ENCODE measurements around the gene INO80.

DNA sequence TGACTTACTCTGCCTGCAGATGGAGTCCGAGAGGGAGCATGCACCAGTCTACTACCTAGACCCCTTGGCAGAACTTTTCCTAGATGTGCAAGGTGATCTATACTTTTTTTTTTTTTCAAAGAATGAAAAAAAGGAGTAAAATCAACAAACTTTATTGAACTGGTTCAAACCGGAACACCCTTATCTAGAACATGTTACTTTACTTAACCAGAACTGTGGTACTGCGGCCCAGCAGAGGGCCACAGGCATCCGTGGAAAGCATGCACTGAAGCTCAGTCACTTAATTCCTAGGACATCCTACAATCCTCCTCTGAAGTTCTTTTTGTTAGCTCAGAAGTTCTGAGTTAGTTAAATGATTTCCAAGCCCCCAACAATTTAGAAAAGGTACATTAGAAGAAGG, 141.2 kb downstream of the INO80 start:
- TF ChIP-seq, protein P1, sequence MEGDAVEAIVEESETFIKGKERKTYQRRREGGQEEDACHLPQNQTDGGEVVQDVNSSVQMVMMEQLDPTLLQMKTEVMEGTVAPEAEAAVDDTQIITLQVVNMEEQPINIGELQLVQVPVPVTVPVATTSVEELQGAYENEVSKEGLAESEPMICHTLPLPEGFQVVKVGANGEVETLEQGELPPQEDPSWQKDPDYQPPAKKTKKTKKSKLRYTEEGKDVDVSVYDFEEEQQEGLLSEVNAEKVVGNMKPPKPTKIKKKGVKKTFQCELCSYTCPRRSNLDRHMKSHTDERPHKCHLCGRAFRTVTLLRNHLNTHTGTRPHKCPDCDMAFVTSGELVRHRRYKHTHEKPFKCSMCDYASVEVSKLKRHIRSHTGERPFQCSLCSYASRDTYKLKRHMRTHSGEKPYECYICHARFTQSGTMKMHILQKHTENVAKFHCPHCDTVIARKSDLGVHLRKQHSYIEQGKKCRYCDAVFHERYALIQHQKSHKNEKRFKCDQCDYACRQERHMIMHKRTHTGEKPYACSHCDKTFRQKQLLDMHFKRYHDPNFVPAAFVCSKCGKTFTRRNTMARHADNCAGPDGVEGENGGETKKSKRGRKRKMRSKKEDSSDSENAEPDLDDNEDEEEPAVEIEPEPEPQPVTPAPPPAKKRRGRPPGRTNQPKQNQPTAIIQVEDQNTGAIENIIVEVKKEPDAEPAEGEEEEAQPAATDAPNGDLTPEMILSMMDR (conservative IDR thresholded peaks at IDR 0.05; ENCODE audit: low read length): no peak
- TF ChIP-seq EZH2phosphoT487 (IDR thresholded peaks at IDR 0.05; ENCODE audit: borderline replicate concordance, low read depth, low read length): no peak

All from OCI-LY7 (cell line).